ENCODE measurements around the gene UTF1. TPM values are rescaled to one million over a fixed set of nuclear protein-coding genes. Genes with fewer than 3 reads are reported as not detected.

UTF1 gene
- not detected for total RNA-seq

DNA sequence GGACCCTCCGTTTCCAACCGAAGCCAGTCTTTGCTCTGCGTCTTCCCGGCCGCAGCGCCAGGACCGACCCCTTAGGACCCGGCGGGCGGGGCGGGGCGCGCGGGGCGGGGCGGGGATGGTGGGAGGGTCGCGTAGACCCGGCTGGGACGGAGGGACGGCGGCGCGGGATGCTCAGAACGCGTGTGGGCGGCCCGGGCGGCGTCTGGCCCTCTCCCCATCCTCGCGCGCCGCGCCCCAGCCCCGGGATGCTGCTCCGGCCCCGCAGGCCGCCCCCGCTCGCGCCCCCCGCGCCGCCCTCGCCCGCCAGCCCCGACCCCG lies at the start of gene UTF1:
Gene UTF1 (plus strand): TSS at position 174 of the 318 bp plus-strand sequence. CDS start 72 bp downstream, at position 246.
- peaks cover 13% of the 10 kb centered on the region for H3K27me3 ChIP-seq
- H3K9me3 ChIP-seq: no peaks in the 10 kb centered on the region
- H3K36me3 ChIP-seq: no peaks in the 10 kb centered on the region
- H3K4me1 ChIP-seq: peaks cover 4 to 20% of the 10 kb centered on the region in 2 donors
- H3K27ac ChIP-seq: no peak within 1 kb of the TSS
- DNase-seq: no peak
- no peak within 1 kb of the TSS for H3K4me3 ChIP-seq (replicated peaks in 1 of 3)
- no peak for TF ChIP-seq CTCF (IDR thresholded peaks at IDR 0.05)
- intact Hi-C loops (cut with DNase I): no loop called here
- no CpG with 5 or more reads among the region's 49 CpGs for WGBS, 2 donors

- no peak for DNase-seq
- no peaks in the 10 kb centered on the region for H3K36me3 ChIP-seq
- no peak overlapping the region for H3K27ac ChIP-seq
- no peaks in the 10 kb centered on the region for H3K27me3 ChIP-seq
- no peaks in the 10 kb centered on the region for H3K9me3 ChIP-seq
- H3K4me1 ChIP-seq: no peaks in the 10 kb centered on the region
- 91 to 95% methylated on average over 12 to 23 of the region's 23 CpGs for WGBS, 2 donors
- no peak overlapping the region for H3K4me3 ChIP-seq (replicated peaks in 1 of 3)
- TF ChIP-seq CTCF (IDR thresholded peaks at IDR 0.05): no peak
- no peak for TF ChIP-seq POLR2A (IDR thresholded peaks at IDR 0.05)
- intact Hi-C loops (cut with DNase I): no loop called here
Measured at GRCh38 chr10:133180965-133181639, 48.9 kb upstream of the UTF1 start.

DNA sequence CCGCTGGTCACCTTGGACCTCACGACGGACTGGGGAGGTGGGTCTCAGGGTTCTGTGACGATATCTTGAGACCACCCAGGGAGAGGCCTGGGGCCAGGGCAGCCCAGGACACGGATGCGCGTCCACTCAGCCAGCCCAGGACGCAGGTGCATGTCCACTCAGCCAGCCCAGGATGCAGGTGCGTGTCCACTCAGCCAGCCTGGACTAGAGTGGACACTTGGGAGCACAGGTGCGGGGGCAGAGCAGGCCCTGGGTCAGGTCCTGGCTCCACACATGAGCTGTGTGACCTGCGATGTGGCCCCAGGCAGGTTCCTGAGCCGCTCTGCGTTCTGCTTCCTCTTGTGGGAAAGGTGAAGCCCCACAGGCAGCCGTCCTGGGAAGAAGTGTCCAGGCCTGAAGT lies 47.8 kb upstream of the UTF1 start:
- Histone ChIP-seq H3K36me3 (no peaks in the 10 kb centered on the region), H3K27ac (no peak overlapping the region), H3K4me3 (replicated peaks in 1 of 3) (no peak overlapping the region), H3K4me1 (no peaks in the 10 kb centered on the region), H3K9me3 (no peaks in the 10 kb centered on the region), H3K27me3 (no peaks in the 10 kb centered on the region)
- DNase-seq: no peak
- intact Hi-C loops (cut with DNase I): no loop called here
- WGBS, 2 donors: 76 to 81% methylated on average over 9 to 14 of the region's 14 CpGs
- TF ChIP-seq POLR2A (IDR thresholded peaks at IDR 0.05): no peak
- TF ChIP-seq CTCF (IDR thresholded peaks at IDR 0.05): no peak

DNA sequence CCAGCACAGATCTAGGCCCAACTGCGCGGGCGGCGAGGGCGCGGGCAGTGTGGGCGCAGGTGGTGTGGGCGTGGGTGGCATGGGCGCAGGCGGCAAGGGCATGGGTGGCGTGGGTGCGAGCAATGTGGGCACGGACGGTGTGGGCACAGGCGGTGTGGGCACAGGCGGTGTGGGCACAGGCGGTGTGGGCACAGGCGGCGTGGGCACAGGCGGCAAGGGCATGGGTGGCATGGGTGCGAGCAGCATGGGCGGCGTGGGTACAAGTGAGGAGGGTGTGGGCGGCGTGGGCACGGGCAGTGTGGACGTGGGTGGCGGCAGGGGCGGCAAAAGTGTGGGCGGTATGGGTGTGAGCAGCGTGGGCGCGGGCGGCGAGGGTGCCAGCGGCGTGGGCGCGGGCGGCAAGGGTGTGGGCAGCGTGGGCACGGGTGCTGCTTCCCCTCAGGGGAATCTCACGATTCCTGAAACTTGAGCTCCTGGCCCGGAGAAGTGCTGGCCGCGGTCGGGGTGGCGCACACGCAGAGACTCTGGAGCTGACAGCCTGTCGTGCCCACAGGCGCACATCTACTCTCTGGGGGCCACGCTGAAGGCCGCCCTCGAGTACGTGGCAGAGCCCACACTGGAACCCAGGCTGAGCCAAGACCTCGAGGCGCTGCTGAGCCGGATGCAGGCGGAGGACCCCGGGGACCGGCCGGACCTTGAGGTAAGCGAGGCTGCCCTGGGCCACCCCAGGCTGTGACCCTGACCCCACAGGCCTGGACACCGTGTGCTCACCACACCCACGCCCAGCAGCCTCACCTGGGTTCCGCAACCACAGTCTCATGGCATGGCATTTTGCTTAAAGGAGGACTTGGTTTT lies 47.0 kb upstream of the UTF1 start:
- no peak for DNase-seq

More for the DNA sequence above, 47.0 kb upstream of the UTF1 start:
- Histone ChIP-seq H3K27me3 (no peaks in the 10 kb centered on the region), H3K4me3 (replicated peaks in 1 of 3) (no peak overlapping the region), H3K4me1 (no peaks in the 10 kb centered on the region), H3K36me3 (no peaks in the 10 kb centered on the region), H3K9me3 (no peaks in the 10 kb centered on the region), H3K27ac (no peak overlapping the region)
- 95 to 96% methylated on average over 52 to 64 of the region's 66 CpGs for WGBS, 2 donors
- intact Hi-C loops (cut with DNase I): no loop called here
- TF ChIP-seq CTCF (IDR thresholded peaks at IDR 0.05) (no peak), POLR2A (IDR thresholded peaks at IDR 0.05) (no peak)
